Caco-2 (cell line): ENCODE results near the gene INAFM1. TPM values are rescaled to one million over a fixed set of nuclear protein-coding genes. Genes with fewer than 3 reads are reported as not detected.
A peak's percentile ranks its signal among the peaks of the same experiment; 100 is the strongest.

Source experiments
- BruUV-seq: library from RNA; stranded (reverse); fragments of 400-500 nt; replicated peaks from 2 replicates; lab custom pipeline; 2021; lab: Mats Ljungman, UMichigan
- CTCF ChIA-PET: fragments of 300-600 bp; sonication (Branson Sonifier 250); formaldehyde crosslinking; loops from one replicate; lab custom pipeline; 2022; ENCODE audit warnings: antibody characterized with exemption; lab: Charles Lee
- POLR2A ChIA-PET: fragments of 300-600 bp; sonication (Branson Sonifier 250); formaldehyde crosslinking; loops from one replicate; lab custom pipeline; 2022; ENCODE audit warnings: antibody characterized with exemption; lab: Charles Lee
- DNase-seq, 2 experiments: peaks; one replicate each; pipeline versions ENCODE4 v3.0.0 to v3.0.0-alpha.2; 2020 to 2022
- H3K27me3 ChIP-seq: replicated peaks from 2 replicates; pipeline ENCODE4 v1.6.0; 2011; ENCODE audit warnings: low read length; ENCODE audit not compliant: control insufficient read depth, insufficient read depth
- H3K36me3 ChIP-seq: 2 replicates; pipeline ENCODE4 v1.5.1; 2011; ENCODE audit warnings: low read length; ENCODE audit not compliant: control insufficient read depth, insufficient read depth
- H3K4me1 ChIP-seq: fragments of 250-450 bp; sonication (Bioruptor Pico); 2 replicates; pipeline ENCODE4 v1.5.1; 2020; ENCODE audit warnings: mild to moderate bottlenecking
- H3K4me3 ChIP-seq: 2 replicates; pipeline ENCODE4 v1.5.1; 2011; ENCODE audit warnings: low read depth, mild to moderate bottlenecking, control low read depth, low read length
- H3K9me3 ChIP-seq: fragments of 250-450 bp; sonication (Bioruptor Pico); 2 replicates; pipeline ENCODE4 v1.5.1; 2020; ENCODE audit warnings: mild to moderate bottlenecking, moderate library complexity
- H3K27ac Mint-ChIP-seq: one replicate; pipeline ENCODE4 v1.8.0; 2022; ENCODE audit warnings: mixed read lengths; ENCODE audit not compliant: unreplicated experiment
- H3K27me3 Mint-ChIP-seq: one replicate; pipeline ENCODE4 v1.8.0; 2022; ENCODE audit warnings: mixed read lengths; ENCODE audit not compliant: insufficient read depth, unreplicated experiment
- H3K36me3 Mint-ChIP-seq: one replicate; pipeline ENCODE4 v1.8.0; 2022; ENCODE audit warnings: mild to moderate bottlenecking, mixed read lengths; ENCODE audit not compliant: insufficient read depth, unreplicated experiment
- H3K4me1 Mint-ChIP-seq: one replicate; pipeline ENCODE4 v1.8.0; 2022; ENCODE audit warnings: low read depth, mixed read lengths; ENCODE audit not compliant: unreplicated experiment
- H3K4me3 Mint-ChIP-seq: one replicate; pipeline ENCODE4 v1.8.0; 2022; ENCODE audit warnings: mild to moderate bottlenecking, moderate library complexity, mixed read lengths; ENCODE audit not compliant: unreplicated experiment
- H3K9me3 Mint-ChIP-seq: one replicate; pipeline ENCODE4 v1.8.0; 2022; ENCODE audit warnings: mixed read lengths; ENCODE audit not compliant: unreplicated experiment
- intact Hi-C: fragments of 100-400 bp; cut with micrococcal nuclease; formaldehyde crosslinking; loops from one replicate; pipeline ENCODE4 v1.10.0; 2022; ENCODE audit not compliant: unreplicated experiment
- total RNA-seq: library from RNA; stranded (reverse); gene quantifications from 2 replicates; pipeline ENCODE4 v1.2.3, GENCODE V29; 2022
- TF ChIP-seq, protein P1 (sequence below), 2 experiments: fragments of 200-600 bp in 1 of 2; IDR thresholded peaks; 1 replicate in 1 of 2; 2 replicates in 1 of 2; pipeline versions ENCODE4 v1.5.1 to v1.8.0; 2011 to 2022; ENCODE audit warnings: antibody characterized with exemption in 1 of 2, control low read depth in 1 of 2, inconsistent platforms in 1 of 2, low read depth in 1 of 2, low read length in 1 of 2, mild to moderate bottlenecking in 1 of 2, moderate library complexity in 1 of 2; ENCODE audit not compliant: insufficient read depth in 1 of 2, severe bottlenecking in 1 of 2, unreplicated experiment in 1 of 2

INAFM1 gene
- total RNA-seq, 1 experiment from 2014 or later, result 10.4 TPM

DNA sequence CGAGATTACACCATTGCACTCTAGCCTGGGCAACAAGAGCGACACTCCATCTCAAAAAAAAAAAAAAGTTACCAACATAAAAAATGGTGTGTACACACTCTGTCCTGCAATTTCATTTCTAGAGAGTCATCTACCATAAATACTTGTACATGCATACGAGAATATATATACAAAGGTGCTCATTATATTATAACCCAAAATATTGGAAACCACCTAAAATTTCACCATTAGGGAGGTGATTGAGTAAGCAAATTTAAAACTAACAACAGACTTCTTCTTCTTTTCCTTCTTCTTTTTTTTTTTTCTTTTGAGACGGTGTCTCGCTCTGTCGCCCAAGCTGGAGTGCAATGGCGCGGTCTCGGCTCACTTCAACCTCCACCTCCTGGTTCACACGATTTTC is 27.6 kb downstream of the INAFM1 start:
- H3K27me3 Mint-ChIP-seq, result no peaks in the 10 kb centered on the region
- H3K27ac Mint-ChIP-seq, result no peak overlapping the region
- intact Hi-C loops, result no loop called here
- no peak overlapping the region for H3K4me3 Mint-ChIP-seq
- no peaks in the 10 kb centered on the region for H3K9me3 Mint-ChIP-seq
- Histone ChIP-seq H3K36me3 (no peaks in the 10 kb centered on the region), H3K27me3 (no peaks in the 10 kb centered on the region), H3K4me3 (no peak overlapping the region), H3K9me3 (no peaks in the 10 kb centered on the region), H3K4me1 (no peaks in the 10 kb centered on the region)
- TF ChIP-seq, protein P1, sequence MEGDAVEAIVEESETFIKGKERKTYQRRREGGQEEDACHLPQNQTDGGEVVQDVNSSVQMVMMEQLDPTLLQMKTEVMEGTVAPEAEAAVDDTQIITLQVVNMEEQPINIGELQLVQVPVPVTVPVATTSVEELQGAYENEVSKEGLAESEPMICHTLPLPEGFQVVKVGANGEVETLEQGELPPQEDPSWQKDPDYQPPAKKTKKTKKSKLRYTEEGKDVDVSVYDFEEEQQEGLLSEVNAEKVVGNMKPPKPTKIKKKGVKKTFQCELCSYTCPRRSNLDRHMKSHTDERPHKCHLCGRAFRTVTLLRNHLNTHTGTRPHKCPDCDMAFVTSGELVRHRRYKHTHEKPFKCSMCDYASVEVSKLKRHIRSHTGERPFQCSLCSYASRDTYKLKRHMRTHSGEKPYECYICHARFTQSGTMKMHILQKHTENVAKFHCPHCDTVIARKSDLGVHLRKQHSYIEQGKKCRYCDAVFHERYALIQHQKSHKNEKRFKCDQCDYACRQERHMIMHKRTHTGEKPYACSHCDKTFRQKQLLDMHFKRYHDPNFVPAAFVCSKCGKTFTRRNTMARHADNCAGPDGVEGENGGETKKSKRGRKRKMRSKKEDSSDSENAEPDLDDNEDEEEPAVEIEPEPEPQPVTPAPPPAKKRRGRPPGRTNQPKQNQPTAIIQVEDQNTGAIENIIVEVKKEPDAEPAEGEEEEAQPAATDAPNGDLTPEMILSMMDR (IDR thresholded peaks at IDR 0.05; ENCODE audit: insufficient read depth in 1 of 2, low read depth in 1 of 2, low read length in 1 of 2, severe bottlenecking in 1 of 2, unreplicated experiment in 1 of 2), result no peak
- no peaks in the 10 kb centered on the region for H3K36me3 Mint-ChIP-seq
- CTCF ChIA-PET, result interaction anchor here (0.9 to 1.3 kb wide), 3 partner anchors 11 to 63 kb away, joined by 3 read pairs; no protein-coding TSS in a partner anchor
- no TSS peak for BruUV-seq
- POLR2A ChIA-PET, result no interaction called here
- no peak for DNase-seq
- peaks cover 8% of the 10 kb centered on the region for H3K4me1 Mint-ChIP-seq

GRCh38 chr19:47303966-47304365 is 29.3 kb downstream of the INAFM1 start:
- H3K27me3 ChIP-seq, result no peaks in the 10 kb centered on the region
- H3K9me3 ChIP-seq, result no peaks in the 10 kb centered on the region
- DNase-seq, result no peak
- Mint-ChIP-seq H3K4me1 (peaks cover 8% of the 10 kb centered on the region), H3K4me3 (no peak overlapping the region), H3K36me3 (no peaks in the 10 kb centered on the region), H3K27me3 (no peaks in the 10 kb centered on the region), H3K9me3 (no peaks in the 10 kb centered on the region), H3K27ac (no peak overlapping the region)
- BruUV-seq, result no TSS peak
- H3K4me3 ChIP-seq, result no peak overlapping the region
- ChIA-PET CTCF (no interaction called here), POLR2A (no interaction called here)
- TF ChIP-seq, protein P1 (IDR thresholded peaks at IDR 0.05; ENCODE audit: insufficient read depth in 1 of 2, low read depth in 1 of 2, low read length in 1 of 2, severe bottlenecking in 1 of 2, unreplicated experiment in 1 of 2), result no peak
- intact Hi-C loops, result no loop called here
- no peaks in the 10 kb centered on the region for H3K4me1 ChIP-seq
- H3K36me3 ChIP-seq, result no peaks in the 10 kb centered on the region

DNA sequence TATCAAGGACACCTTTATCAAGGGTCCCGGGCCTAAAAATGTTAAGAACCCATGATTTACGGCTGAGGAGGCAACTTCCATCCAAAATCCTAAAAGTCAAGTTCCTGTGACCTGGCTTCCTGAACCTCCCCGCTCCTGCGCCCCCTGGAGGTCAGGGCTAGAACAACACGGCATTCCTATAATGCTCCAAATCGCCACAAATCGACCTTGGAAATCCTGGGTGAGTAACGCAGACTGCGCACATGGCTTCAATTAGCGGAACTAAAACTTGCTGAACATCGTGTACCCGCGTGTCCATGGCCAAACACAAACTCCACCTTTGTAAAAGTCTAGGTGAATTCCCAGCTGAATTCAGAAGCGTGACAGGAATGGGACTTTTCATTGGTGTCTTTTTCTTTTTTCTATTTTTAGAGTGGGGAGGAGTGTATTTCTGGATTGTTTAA is 30.6 kb downstream of the INAFM1 start:
- H3K4me3 Mint-ChIP-seq, result peak overlapping the region; percentile 58
- peaks cover 8% of the 10 kb centered on the region for H3K4me1 Mint-ChIP-seq
- no peaks in the 10 kb centered on the region for H3K9me3 Mint-ChIP-seq
- peak; percentile 76 to 87 for DNase-seq
- intact Hi-C loops, result loop anchor here (1.0 kb wide), 2 partner anchors 9 to 10 kb away; no protein-coding TSS in a partner anchor
- POLR2A ChIA-PET, result interaction anchor here (0.7 kb wide), 1 partner anchor 668 kb away, joined by 4 read pairs; no protein-coding TSS in a partner anchor
- Histone ChIP-seq H3K27me3 (no peaks in the 10 kb centered on the region), H3K4me1 (no peaks in the 10 kb centered on the region), H3K4me3 (no peak overlapping the region), H3K36me3 (no peaks in the 10 kb centered on the region), H3K9me3 (no peaks in the 10 kb centered on the region)
- CTCF ChIA-PET, result no interaction called here
- no peaks in the 10 kb centered on the region for H3K27me3 Mint-ChIP-seq
- no TSS peak for BruUV-seq
- H3K27ac Mint-ChIP-seq, result peak overlapping the region; percentile 28
- TF ChIP-seq, protein P1 (IDR thresholded peaks at IDR 0.05; ENCODE audit: insufficient read depth in 1 of 2, low read depth in 1 of 2, low read length in 1 of 2, severe bottlenecking in 1 of 2, unreplicated experiment in 1 of 2), result peak; percentile 95 to 97
- no peaks in the 10 kb centered on the region for H3K36me3 Mint-ChIP-seq
